Measurements from ENCODE around the gene TSPAN2. TPM values are rescaled to one million over a fixed set of nuclear protein-coding genes. Genes with fewer than 3 reads are reported as not detected.

The TSPAN2 gene
- total and polyA plus RNA-seq, 7 experiments from 2014 or later, result 0.30 to 12.0 (median 4.3) TPM; not detected in 1

DNA sequence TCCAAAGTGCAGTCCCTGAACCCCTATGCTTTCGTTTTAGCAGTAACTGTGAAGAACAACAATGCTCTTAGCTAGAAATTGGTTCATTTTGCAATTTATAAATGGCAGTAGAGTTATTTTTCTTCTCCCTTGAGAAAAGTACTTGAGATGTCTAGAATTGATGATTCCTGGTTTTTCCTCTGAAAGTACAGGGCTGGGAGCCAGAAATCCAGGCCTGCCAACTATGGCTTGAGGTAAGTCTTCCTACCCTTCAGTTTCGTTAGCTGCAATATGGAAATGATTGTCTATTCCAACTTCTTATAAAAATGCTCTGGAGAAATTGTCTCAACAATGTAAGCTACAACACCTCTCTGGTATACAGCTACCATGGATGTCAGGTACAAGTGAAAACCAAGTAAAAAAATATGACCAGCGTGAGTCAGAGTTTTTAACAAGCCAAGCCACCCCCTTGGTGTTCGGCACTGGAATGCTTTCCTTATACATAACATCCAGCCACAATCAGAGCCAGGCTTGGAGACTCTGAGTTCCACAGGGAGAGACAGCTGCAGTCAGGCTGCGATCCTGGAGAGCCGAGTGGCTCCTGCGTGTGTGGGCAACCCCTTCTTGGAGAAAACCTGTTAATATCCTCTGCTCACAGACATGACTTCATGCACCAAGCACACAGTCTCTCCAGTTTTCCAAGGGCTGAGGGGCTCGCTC lies 22.0 kb downstream of the TSPAN2 start:
- H3K4me1 Mint-ChIP-seq, result peaks cover 30 to 73% (median 64%) of the 10 kb centered on the region in 7 donors
- intact Hi-C loops (cut with micrococcal nuclease), result no loop called here
- DNase-seq (no peak), ATAC-seq (no peak)
- POLR2A ChIA-PET, result interaction anchor here (1.2 kb wide), 1 partner anchor 14 kb away, joined by 5 read pairs; no protein-coding TSS in a partner anchor
- peaks cover 16 to 28% of the 10 kb centered on the region in 2 donors for H3K4me1 ChIP-seq (ENCODE audit: control insufficient read depth in 2 of 2, insufficient read depth in 2 of 2, low read length in 2 of 2)
- H3K27me3 Mint-ChIP-seq, result no peaks in the 10 kb centered on the region
- H3K36me3 ChIP-seq (ENCODE audit: control insufficient read depth in 2 of 3, insufficient read depth in 3 of 3, low read length in 3 of 3), result no peaks in the 10 kb centered on the region
- peak overlapping the region in 3 of 9 donors; percentile 5 to 86 (median 40) for H3K27ac Mint-ChIP-seq
- no peaks in the 10 kb centered on the region for H3K9me3 ChIP-seq (ENCODE audit: control insufficient read depth in 2 of 3, low read length in 3 of 3)
- H3K27ac ChIP-seq (ENCODE audit: low read depth, low read length), result no peak overlapping the region
- H3K4me3 ChIP-seq (ENCODE audit: low read length), result no peak overlapping the region
- H3K4me3 Mint-ChIP-seq, result no peak overlapping the region
- no peaks in the 10 kb centered on the region for H3K27me3 ChIP-seq (ENCODE audit: control insufficient read depth in 2 of 2, insufficient read depth in 2 of 2, low read length in 2 of 2)
- CTCF ChIA-PET, result no interaction called here
- H3K36me3 Mint-ChIP-seq, result peaks cover 0 to 7% (median 0%) of the 10 kb centered on the region in 5 donors
- H3K9me3 Mint-ChIP-seq, result peaks cover 0 to 9% (median 0%) of the 10 kb centered on the region in 11 donors

DNA sequence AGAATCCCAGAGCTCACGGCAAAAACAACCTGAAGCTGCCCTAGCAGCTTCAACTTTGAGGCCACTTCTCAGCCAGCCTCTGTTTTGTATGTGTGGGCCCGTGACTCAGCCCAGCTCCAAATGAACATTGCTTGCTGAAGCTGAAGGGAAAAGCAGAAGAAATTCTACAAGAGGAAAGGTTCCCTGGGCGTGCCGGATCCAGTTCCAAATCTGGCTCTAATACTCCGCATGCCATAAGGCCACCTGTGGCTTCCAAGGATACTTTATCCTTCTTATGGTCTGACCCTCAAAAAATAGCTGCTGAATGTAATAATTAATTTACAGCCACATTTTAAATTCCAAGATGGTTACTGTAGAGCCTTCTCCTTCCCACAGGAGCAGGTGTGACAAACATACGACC lies 24.3 kb downstream of the TSPAN2 start:
- peaks cover 0 to 7% (median 0%) of the 10 kb centered on the region in 5 donors for H3K36me3 Mint-ChIP-seq
- Histone ChIP-seq H3K36me3 (ENCODE audit: control insufficient read depth in 2 of 3, insufficient read depth in 3 of 3, low read length in 3 of 3) (no peaks in the 10 kb centered on the region), H3K4me1 (ENCODE audit: control insufficient read depth in 2 of 2, insufficient read depth in 2 of 2, low read length in 2 of 2) (peaks cover 32 to 37% of the 10 kb centered on the region in 2 donors), H3K27ac (ENCODE audit: low read depth, low read length) (no peak overlapping the region), H3K27me3 (ENCODE audit: control insufficient read depth in 2 of 2, insufficient read depth in 2 of 2, low read length in 2 of 2) (no peaks in the 10 kb centered on the region), H3K9me3 (ENCODE audit: control insufficient read depth in 2 of 3, low read length in 3 of 3) (no peaks in the 10 kb centered on the region), H3K4me3 (ENCODE audit: low read length) (no peak overlapping the region)
- ChIA-PET CTCF (interaction anchor here (1.5 kb wide), 1 partner anchor 12 kb away, joined by 6 read pairs; no protein-coding TSS in a partner anchor), POLR2A (interaction anchor here (1.7 kb wide), 1 partner anchor 34 kb away, joined by 8 read pairs; no protein-coding TSS in a partner anchor)
- H3K27me3 Mint-ChIP-seq, result peaks cover 0 to 3% (median 0%) of the 10 kb centered on the region in 5 donors
- no peak overlapping the region for H3K4me3 Mint-ChIP-seq
- ATAC-seq, result no peak
- peaks cover 36 to 72% (median 59%) of the 10 kb centered on the region in 7 donors for H3K4me1 Mint-ChIP-seq
- intact Hi-C loops (cut with micrococcal nuclease), result no loop called here
- no peak for DNase-seq
- peaks cover 0 to 9% (median 0%) of the 10 kb centered on the region in 11 donors for H3K9me3 Mint-ChIP-seq
- peak overlapping the region in 6 of 9 donors; percentile 14 to 100 (median 98) for H3K27ac Mint-ChIP-seq

GRCh38 chr1:115064461-115064860 lies 24.8 kb downstream of the TSPAN2 start:
- Histone ChIP-seq H3K9me3 (ENCODE audit: control insufficient read depth in 2 of 3, low read length in 3 of 3) (no peaks in the 10 kb centered on the region), H3K36me3 (ENCODE audit: control insufficient read depth in 2 of 3, insufficient read depth in 3 of 3, low read length in 3 of 3) (no peaks in the 10 kb centered on the region), H3K4me3 (ENCODE audit: low read length) (no peak overlapping the region), H3K27me3 (ENCODE audit: control insufficient read depth in 2 of 2, insufficient read depth in 2 of 2, low read length in 2 of 2) (no peaks in the 10 kb centered on the region), H3K27ac (ENCODE audit: low read depth, low read length) (no peak overlapping the region), H3K4me1 (ENCODE audit: control insufficient read depth in 2 of 2, insufficient read depth in 2 of 2, low read length in 2 of 2) (peaks cover 32% of the 10 kb centered on the region in 2 donors)
- Mint-ChIP-seq H3K27me3 (peaks cover 0 to 3% (median 0%) of the 10 kb centered on the region in 5 donors), H3K27ac (peak overlapping the region in 8 of 9 donors; percentile 45 to 100 (median 98)), H3K4me1 (peaks cover 36 to 67% (median 53%) of the 10 kb centered on the region in 7 donors), H3K9me3 (peaks cover 0 to 9% (median 0%) of the 10 kb centered on the region in 11 donors), H3K36me3 (peaks cover 0 to 7% (median 0%) of the 10 kb centered on the region in 5 donors), H3K4me3 (peak overlapping the region in 8 of 10 donors; percentile 11 to 83 (median 49))
- intact Hi-C loops (cut with micrococcal nuclease), result no loop called here
- ATAC-seq (no peak), DNase-seq (no peak)
- CTCF ChIA-PET, result interaction anchor here (0.8 to 1.5 kb wide), 2 partner anchors 12 to 46 kb away, joined by 3 to 6 read pairs; no protein-coding TSS in a partner anchor
- POLR2A ChIA-PET, result interaction anchor here (1.7 kb wide), 1 partner anchor 35 kb away, joined by 8 read pairs; no protein-coding TSS in a partner anchor

- Mint-ChIP-seq H3K36me3 (peaks cover 0 to 7% (median 3%) of the 10 kb centered on the region in 5 donors), H3K27me3 (peaks cover 0 to 6% (median 0%) of the 10 kb centered on the region in 5 donors), H3K9me3 (peaks cover 0 to 9% (median 0%) of the 10 kb centered on the region in 11 donors), H3K4me1 (peaks cover 36 to 59% (median 46%) of the 10 kb centered on the region in 7 donors), H3K27ac (peak overlapping the region; percentile 89 to 100 (median 99)), H3K4me3 (peak overlapping the region; percentile 60 to 87 (median 78))
- POLR2A ChIA-PET, result interaction anchor here (0.6 to 2.0 kb wide), 5 partner anchors 16 to 42 kb away, joined by 3 to 10 read pairs (median 6); no protein-coding TSS in a partner anchor
- Histone ChIP-seq H3K27me3 (ENCODE audit: control insufficient read depth in 2 of 2, insufficient read depth in 2 of 2, low read length in 2 of 2) (no peaks in the 10 kb centered on the region), H3K4me3 (ENCODE audit: low read length) (peak overlapping the region; percentile 36), H3K9me3 (ENCODE audit: control insufficient read depth in 2 of 3, low read length in 3 of 3) (no peaks in the 10 kb centered on the region), H3K27ac (ENCODE audit: low read depth, low read length) (peak overlapping the region; percentile 84), H3K36me3 (ENCODE audit: control insufficient read depth in 2 of 3, insufficient read depth in 3 of 3, low read length in 3 of 3) (no peaks in the 10 kb centered on the region), H3K4me1 (ENCODE audit: control insufficient read depth in 2 of 2, insufficient read depth in 2 of 2, low read length in 2 of 2) (peaks cover 32% of the 10 kb centered on the region in 2 donors)
- intact Hi-C loops (cut with micrococcal nuclease), result loop anchor here (2.0 kb wide), 4 partner anchors 283 to 1991 kb away; partner anchors contain the start of genes BCAS2 (in 1 of the 2), LRIG2 (in 1 of the 2), NRAS (in 1 of the 2) and SIKE1 (in 1 of the 2)
- ATAC-seq (peak; percentile 72), DNase-seq (peak in 7 of 9 donors; percentile 70 to 87 (median 82))
- CTCF ChIA-PET, result interaction anchor here (0.8 kb wide), 1 partner anchor 47 kb away, joined by 3 read pairs; no protein-coding TSS in a partner anchor
Measured at GRCh38 chr1:115063228-115063901, 25.9 kb downstream of the TSPAN2 start.

DNA sequence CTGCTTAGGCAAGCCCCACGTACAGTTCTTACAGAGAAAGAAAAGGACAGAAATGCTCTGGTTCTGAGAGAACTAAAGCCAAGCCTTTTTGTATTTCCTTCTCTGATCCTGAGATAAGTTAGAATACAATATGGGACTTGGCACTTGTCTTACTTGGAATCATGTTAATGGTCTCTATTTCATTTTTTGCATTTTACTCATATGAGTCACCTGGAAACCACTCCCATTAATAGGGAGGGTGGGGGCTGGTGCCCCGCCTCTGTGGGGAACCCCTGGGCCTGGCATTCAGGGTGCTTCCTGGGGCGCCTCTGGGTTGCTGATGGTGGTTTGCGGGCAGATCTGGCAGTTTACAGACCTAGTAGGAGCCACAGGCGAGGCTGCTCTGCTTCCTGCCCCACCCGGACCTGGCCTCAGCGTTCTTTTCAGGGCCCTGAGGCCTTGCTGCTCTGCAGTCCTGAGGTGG lies 26.7 kb downstream of the TSPAN2 start:
- POLR2A ChIA-PET, result interaction anchor here (0.6 to 2.0 kb wide), 4 partner anchors 17 to 43 kb away, joined by 3 to 10 read pairs (median 4); no protein-coding TSS in a partner anchor
- Mint-ChIP-seq H3K27me3 (peaks cover 0 to 6% (median 0%) of the 10 kb centered on the region in 5 donors), H3K27ac (peak overlapping the region; percentile 89 to 100 (median 99)), H3K4me1 (peaks cover 36 to 59% (median 46%) of the 10 kb centered on the region in 7 donors), H3K4me3 (peak overlapping the region; percentile 60 to 87 (median 78)), H3K9me3 (peaks cover 0 to 9% (median 0%) of the 10 kb centered on the region in 11 donors), H3K36me3 (peaks cover 0 to 7% (median 6%) of the 10 kb centered on the region in 5 donors)
- Histone ChIP-seq H3K27me3 (ENCODE audit: control insufficient read depth in 2 of 2, insufficient read depth in 2 of 2, low read length in 2 of 2) (no peaks in the 10 kb centered on the region), H3K27ac (ENCODE audit: low read depth, low read length) (peak overlapping the region; percentile 84), H3K36me3 (ENCODE audit: control insufficient read depth in 2 of 3, insufficient read depth in 3 of 3, low read length in 3 of 3) (no peaks in the 10 kb centered on the region), H3K9me3 (ENCODE audit: control insufficient read depth in 2 of 3, low read length in 3 of 3) (no peaks in the 10 kb centered on the region), H3K4me3 (ENCODE audit: low read length) (peak overlapping the region; percentile 36), H3K4me1 (ENCODE audit: control insufficient read depth in 2 of 2, insufficient read depth in 2 of 2, low read length in 2 of 2) (peaks cover 32% of the 10 kb centered on the region in 2 donors)
- ATAC-seq, result peak; percentile 97
- intact Hi-C loops (cut with micrococcal nuclease), result loop anchor here (1.0 to 2.0 kb wide), 11 partner anchors 27 to 1990 kb away; partner anchors contain the start of genes BCAS2 (in 1 of the 2), LRIG2 (in 1 of the 2), NRAS (in 1 of the 2) and RSBN1 (in 1 of the 2)
- CTCF ChIA-PET, result interaction anchor here (0.8 to 1.3 kb wide), 2 partner anchors 9 to 12 kb away, joined by 3 read pairs; no protein-coding TSS in a partner anchor
- DNase-seq, result peak; percentile 70 to 97 (median 97)

DNA sequence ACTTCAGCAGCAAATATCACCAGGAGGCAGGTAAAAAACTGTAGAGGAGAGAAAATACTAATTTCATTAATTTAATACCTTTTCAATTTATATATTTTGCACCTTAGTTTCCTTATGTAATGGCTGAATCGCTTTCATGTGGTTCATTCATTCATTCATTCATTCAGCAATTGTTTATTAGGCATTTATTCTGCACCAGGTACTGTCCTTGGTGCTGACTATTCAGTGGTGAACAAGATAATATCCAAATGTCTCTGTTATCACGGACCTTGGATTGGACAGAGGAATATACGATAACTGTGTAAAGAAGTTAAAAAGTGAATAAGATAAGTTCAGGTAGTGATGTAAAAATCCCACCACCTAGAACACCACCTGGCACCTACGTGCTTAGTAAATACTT lies 28.8 kb downstream of the TSPAN2 start:
- Mint-ChIP-seq H3K36me3 (peaks cover 0 to 7% (median 6%) of the 10 kb centered on the region in 5 donors), H3K27ac (peak overlapping the region in 8 of 9 donors; percentile 23 to 100 (median 92)), H3K9me3 (peaks cover 0 to 9% (median 0%) of the 10 kb centered on the region in 11 donors), H3K27me3 (peaks cover 0 to 6% (median 0%) of the 10 kb centered on the region in 5 donors), H3K4me1 (peaks cover 35 to 53% (median 43%) of the 10 kb centered on the region in 7 donors), H3K4me3 (peak overlapping the region in 1 of 10 donors; percentile 4)
- H3K27me3 ChIP-seq (ENCODE audit: control insufficient read depth in 2 of 2, insufficient read depth in 2 of 2, low read length in 2 of 2), result no peaks in the 10 kb centered on the region
- POLR2A ChIA-PET, result no interaction called here
- no peaks in the 10 kb centered on the region for H3K36me3 ChIP-seq (ENCODE audit: control insufficient read depth in 2 of 3, insufficient read depth in 3 of 3, low read length in 3 of 3)
- H3K9me3 ChIP-seq (ENCODE audit: control insufficient read depth in 2 of 3, low read length in 3 of 3), result no peaks in the 10 kb centered on the region
- CTCF ChIA-PET, result no interaction called here
- no peak overlapping the region for H3K27ac ChIP-seq (ENCODE audit: low read depth, low read length)
- intact Hi-C loops (cut with micrococcal nuclease), result no loop called here
- no peak overlapping the region for H3K4me3 ChIP-seq (ENCODE audit: low read length)
- H3K4me1 ChIP-seq (ENCODE audit: control insufficient read depth in 2 of 2, insufficient read depth in 2 of 2, low read length in 2 of 2), result peaks cover 32% of the 10 kb centered on the region in 2 donors
- ATAC-seq, result no peak
- no peak for DNase-seq
